ENCODE results near the gene DCAF7. TPM values are rescaled to one million over a fixed set of nuclear protein-coding genes. Genes with fewer than 3 reads are reported as not detected.

Gene DCAF7
- total RNA-seq, 4 donors from 2014 or later: 29.2 to 42.9 (median 41.9) TPM

- Histone ChIP-seq H3K4me3 (no peak overlapping the region), H3K27me3 (no peaks in the 10 kb centered on the region), H3K36me3 (peaks cover 0 to 13% (median 4%) of the 10 kb centered on the region in 4 donors), H3K9me3 (no peaks in the 10 kb centered on the region), H3K27ac (no peak overlapping the region), H3K4me1 (no peaks in the 10 kb centered on the region)
- in situ Hi-C loops (cut with MboI; ENCODE audit: low pct_ligation_motif_present in 1 of 4, low pct_unique_long_range_greater_than_20kb in 1 of 4, low sequenced_read_pairs in 3 of 4): no loop called here
- intact Hi-C loops (cut with DNase I; ENCODE audit: low total_unique reads): no loop called here
- TF ChIP-seq, protein P1, sequence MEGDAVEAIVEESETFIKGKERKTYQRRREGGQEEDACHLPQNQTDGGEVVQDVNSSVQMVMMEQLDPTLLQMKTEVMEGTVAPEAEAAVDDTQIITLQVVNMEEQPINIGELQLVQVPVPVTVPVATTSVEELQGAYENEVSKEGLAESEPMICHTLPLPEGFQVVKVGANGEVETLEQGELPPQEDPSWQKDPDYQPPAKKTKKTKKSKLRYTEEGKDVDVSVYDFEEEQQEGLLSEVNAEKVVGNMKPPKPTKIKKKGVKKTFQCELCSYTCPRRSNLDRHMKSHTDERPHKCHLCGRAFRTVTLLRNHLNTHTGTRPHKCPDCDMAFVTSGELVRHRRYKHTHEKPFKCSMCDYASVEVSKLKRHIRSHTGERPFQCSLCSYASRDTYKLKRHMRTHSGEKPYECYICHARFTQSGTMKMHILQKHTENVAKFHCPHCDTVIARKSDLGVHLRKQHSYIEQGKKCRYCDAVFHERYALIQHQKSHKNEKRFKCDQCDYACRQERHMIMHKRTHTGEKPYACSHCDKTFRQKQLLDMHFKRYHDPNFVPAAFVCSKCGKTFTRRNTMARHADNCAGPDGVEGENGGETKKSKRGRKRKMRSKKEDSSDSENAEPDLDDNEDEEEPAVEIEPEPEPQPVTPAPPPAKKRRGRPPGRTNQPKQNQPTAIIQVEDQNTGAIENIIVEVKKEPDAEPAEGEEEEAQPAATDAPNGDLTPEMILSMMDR (IDR thresholded peaks at IDR 0.05): no peak
- no peak for TF ChIP-seq POLR2A (IDR thresholded peaks at IDR 0.05)
- no peak for TF ChIP-seq EP300 (IDR thresholded peaks at IDR 0.05; ENCODE audit: low read depth)
- no peak for TF ChIP-seq POLR2AphosphoS5 (IDR thresholded peaks at IDR 0.05)
- DNase-seq: no peak
- 80 to 89% methylated on average over 1 to 7 of the region's 7 CpGs for WGBS, 2 donors (ENCODE audit: low coverage in 1 of 2)
Observed at GRCh38 chr17:63578027-63578768, 27.9 kb downstream of the DCAF7 start.

- Histone ChIP-seq H3K4me1 (no peaks in the 10 kb centered on the region), H3K9me3 (no peaks in the 10 kb centered on the region), H3K36me3 (peaks cover 0 to 18% (median 6%) of the 10 kb centered on the region in 4 donors), H3K27ac (no peak overlapping the region), H3K27me3 (no peaks in the 10 kb centered on the region), H3K4me3 (no peak overlapping the region)
- DNase-seq: no peak
- WGBS, 2 donors (ENCODE audit: low coverage in 1 of 2): 70% methylated on average over 5 of the region's 5 CpGs; no CpG with 5 or more reads in 1 of the 2 donors
- in situ Hi-C loops (cut with MboI; ENCODE audit: low pct_ligation_motif_present in 1 of 4, low pct_unique_long_range_greater_than_20kb in 1 of 4, low sequenced_read_pairs in 3 of 4): no loop called here
- no peak for TF ChIP-seq EP300 (IDR thresholded peaks at IDR 0.05; ENCODE audit: low read depth)
- intact Hi-C loops (cut with DNase I; ENCODE audit: low total_unique reads): no loop called here
Observed at GRCh38 chr17:63578769-63579111, 28.5 kb downstream of the DCAF7 start.

DNA sequence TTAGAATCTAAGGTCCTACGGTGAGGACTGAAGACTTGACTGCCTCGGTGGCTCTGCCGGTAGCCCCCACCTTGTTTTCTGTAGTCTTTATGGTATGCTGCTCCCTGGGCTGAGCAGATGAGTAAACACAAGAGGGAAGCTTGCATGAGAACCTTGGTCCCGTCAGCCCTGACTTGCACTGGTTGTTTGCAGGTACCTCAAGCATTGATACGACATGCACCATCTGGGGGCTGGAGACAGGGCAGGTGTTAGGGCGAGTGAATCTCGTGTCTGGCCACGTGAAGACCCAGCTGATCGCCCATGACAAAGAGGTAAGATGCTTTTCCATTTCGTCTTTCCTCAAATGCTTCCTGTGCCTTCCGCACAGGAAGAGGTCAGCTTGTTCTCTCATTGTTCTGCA is 29.4 kb downstream of the DCAF7 start:
- H3K27ac ChIP-seq: no peak overlapping the region

DNA sequence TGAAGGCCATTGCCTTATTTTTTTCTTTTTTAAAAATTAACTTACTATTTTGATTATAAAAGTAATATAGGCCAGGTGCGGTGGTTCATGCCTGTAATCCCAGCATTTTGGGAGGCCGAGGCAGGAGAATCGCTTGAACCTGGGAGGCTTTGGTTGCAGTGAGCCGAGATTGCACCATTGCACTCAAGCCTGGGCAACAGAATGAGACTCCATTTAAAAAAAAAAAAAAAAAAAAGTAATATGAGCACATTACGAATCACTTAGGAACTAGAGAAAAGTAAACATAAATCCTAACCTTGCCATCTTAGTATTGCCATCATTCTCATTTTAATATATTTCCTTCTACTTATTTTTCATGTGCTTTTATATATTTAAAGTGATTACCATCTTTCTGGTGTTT is 37.5 kb downstream of the DCAF7 start:
- Histone ChIP-seq H3K27ac (no peak overlapping the region), H3K4me3 (no peak overlapping the region), H3K36me3 (peaks cover 0 to 67% (median 28%) of the 10 kb centered on the region in 4 donors), H3K4me1 (no peaks in the 10 kb centered on the region), H3K9me3 (no peaks in the 10 kb centered on the region), H3K27me3 (no peaks in the 10 kb centered on the region)
- WGBS, 2 donors (ENCODE audit: low coverage in 1 of 2): 94 to 95% methylated on average over 5 of the region's 5 CpGs
- no peak for TF ChIP-seq POLR2A (IDR thresholded peaks at IDR 0.05)
- TF ChIP-seq, protein P1 (IDR thresholded peaks at IDR 0.05): no peak
- no peak for TF ChIP-seq EP300 (IDR thresholded peaks at IDR 0.05; ENCODE audit: low read depth)
- TF ChIP-seq POLR2AphosphoS5 (IDR thresholded peaks at IDR 0.05): no peak
- in situ Hi-C loops (cut with MboI; ENCODE audit: low pct_ligation_motif_present in 1 of 4, low pct_unique_long_range_greater_than_20kb in 1 of 4, low sequenced_read_pairs in 3 of 4): no loop called here
- DNase-seq: no peak
- intact Hi-C loops (cut with DNase I; ENCODE audit: low total_unique reads): no loop called here

More for the DNA sequence above, 29.4 kb downstream of the DCAF7 start:
- Histone ChIP-seq H3K9me3 (no peaks in the 10 kb centered on the region), H3K36me3 (peaks cover 0 to 27% (median 11%) of the 10 kb centered on the region in 4 donors), H3K27me3 (no peaks in the 10 kb centered on the region), H3K4me3 (no peak overlapping the region), H3K4me1 (no peaks in the 10 kb centered on the region)
- intact Hi-C loops (cut with DNase I; ENCODE audit: low total_unique reads) (no loop called here), in situ Hi-C loops (cut with MboI; ENCODE audit: low pct_ligation_motif_present in 1 of 4, low pct_unique_long_range_greater_than_20kb in 1 of 4, low sequenced_read_pairs in 3 of 4) (no loop called here)
- 55 to 85% methylated on average over 5 to 11 of the region's 11 CpGs for WGBS, 2 donors (ENCODE audit: low coverage in 1 of 2)
- DNase-seq: no peak
- TF ChIP-seq EP300 (IDR thresholded peaks at IDR 0.05; ENCODE audit: low read depth): no peak
- TF ChIP-seq POLR2AphosphoS5 (IDR thresholded peaks at IDR 0.05): no peak
- TF ChIP-seq, protein P1 (IDR thresholded peaks at IDR 0.05): no peak
- TF ChIP-seq POLR2A (IDR thresholded peaks at IDR 0.05): no peak

Data from transverse colon (tissue), 4 donors.